GM18873 (cell line): ENCODE data around the gene ZNF445.
"Not testable (repeated sequence)": the region's sequence is repeated elsewhere in the genome, so short reads cannot be mapped to it uniquely, and the experiment has no call there.

Source experiments
- ATAC-seq: cut with Tn5 transposase; IDR thresholded peaks from one replicate; pipeline ENCODE4 v1.9.1; 2021; ENCODE audit warnings: mild to moderate bottlenecking, moderate library complexity, moderate number of reproducible peaks; ENCODE audit not compliant: unreplicated experiment, low FRiP score

Gene ZNF445

DNA sequence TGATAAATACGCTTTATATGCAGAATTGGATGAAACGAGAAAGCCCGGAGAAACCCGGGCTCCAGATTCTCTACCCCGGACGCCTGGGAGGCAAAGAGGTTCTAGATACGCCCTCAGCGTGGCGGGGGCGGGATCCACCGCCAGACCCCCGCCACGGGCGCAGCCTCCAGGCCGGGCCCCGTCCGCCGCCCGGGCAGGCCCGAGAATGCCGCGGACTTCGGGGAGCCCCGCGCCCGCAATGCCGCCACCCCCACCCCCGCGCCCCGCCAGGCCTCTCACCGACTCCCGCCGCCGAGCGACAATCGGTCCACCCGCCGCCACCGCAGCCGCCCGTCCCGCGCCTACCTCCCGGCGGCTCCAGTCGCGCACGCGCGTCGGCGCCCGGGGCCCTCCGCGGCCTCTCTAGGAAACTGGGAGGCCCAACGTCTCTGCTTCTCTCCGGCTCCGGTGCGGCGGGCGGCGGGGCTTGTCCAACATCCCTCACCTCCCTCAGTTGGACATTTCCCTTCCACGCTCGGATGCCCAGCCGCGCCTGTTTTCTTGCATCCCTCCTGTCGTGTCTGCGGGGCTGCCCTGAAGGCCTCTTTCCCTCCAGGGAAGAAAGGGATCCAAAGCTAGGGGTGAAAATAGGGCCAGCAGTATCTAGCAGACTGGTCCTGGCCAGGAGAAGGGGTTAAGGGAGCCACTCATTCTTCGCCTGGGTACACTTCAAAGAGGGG is at the start of gene ZNF445:
Gene ZNF445, minus strand, starts transcription at position 359 of the 719 bp plus-strand sequence. CDS start 22,121 bp downstream, outside the sequence.
- no peak for ATAC-seq

DNA sequence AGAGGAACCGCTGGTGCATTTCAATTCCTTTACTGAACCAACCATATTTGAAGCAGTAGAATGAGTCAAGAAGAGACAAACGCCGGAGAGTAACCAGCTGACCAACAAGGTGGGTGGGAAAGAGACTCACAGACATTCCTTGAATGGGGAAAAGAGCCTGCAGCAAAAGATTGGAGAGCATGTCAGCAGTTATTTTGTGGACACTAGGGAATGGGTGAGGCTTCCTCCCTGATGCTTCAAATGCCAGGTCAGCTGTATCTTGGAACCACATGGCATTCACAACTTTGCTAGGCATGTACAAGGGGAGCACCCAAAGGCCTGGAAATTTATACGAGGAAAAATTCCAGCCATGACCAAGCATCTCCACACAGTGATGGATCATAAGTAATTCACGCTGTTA is 47.6 kb upstream of the ZNF445 start:
- no peak for ATAC-seq

DNA sequence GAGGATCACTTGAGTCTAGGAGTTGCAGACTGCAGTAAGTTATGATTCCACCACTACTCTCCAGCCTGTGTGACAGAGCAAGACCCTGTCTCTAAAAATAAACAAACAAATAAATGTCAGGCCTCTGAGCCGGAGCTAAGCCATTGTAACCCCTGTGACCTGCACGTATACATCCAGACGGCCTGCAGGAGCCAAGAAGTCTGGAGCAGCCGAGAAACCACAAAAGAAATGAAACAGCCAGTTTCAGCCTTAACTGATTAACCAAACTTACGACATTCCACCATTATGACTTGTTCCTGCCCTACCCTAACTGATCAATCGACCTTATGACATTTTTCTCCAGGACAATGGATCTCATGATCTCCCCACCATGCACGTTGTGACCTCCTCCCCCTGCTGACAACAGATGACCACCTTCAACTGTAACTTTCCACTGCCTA is 45.0 kb upstream of the ZNF445 start:
- ATAC-seq: no peak

DNA sequence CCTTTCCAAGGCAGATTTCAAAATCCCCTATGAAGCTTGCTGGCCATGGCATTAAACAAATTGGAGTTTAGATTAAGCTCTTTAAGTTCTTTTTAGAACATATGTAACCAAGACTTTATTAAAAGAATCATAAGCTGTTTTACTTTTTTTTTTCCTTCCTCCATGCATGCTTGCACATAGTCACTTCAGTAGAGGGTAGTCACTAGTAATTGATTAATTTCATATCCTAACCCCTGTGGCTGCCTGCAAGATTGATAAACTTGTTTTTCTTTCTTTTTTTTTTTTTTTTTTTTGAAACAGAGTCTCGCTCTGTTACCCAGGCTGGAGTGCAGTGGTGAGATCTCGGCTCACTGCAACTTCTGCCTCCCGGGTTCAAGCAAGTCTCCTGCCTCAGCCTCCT is 44.3 kb upstream of the ZNF445 start:
- ATAC-seq: no peak

DNA sequence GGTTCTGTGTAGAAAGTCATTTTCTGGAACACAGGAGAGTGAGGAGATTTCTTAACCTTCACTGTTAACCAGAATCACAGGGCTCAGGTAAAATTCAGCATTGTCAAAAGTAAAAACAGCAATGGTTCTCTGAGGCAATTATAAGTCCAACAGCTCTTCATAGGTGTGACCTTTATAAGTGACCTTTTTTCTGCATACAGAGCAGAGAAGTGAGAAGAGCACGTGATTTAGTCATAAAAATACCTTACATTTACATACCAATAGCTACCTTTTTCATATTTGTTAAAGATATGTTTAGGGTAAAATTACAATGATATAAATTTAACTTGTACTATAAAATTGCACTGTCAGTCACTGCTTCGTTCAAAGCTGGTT is 41.3 kb upstream of the ZNF445 start:
- no peak for ATAC-seq

DNA sequence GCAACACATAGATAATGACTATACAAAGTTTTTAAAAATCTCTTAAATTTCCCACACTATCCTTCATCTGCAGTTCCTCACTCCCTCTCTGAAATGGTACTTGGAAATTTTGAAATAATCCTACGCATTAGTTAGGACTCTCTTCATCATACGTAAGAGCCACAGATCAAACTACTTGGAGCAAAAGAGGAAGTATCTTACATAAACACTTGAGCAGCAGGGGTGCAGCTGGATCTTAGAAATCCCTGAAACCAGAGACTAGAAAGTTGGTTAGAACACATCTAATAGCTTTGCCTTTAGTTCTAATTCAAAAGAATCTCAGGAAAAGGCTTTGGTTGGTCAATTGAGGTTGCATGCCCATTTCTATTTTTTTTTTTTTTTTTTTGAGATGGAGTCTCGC is 38.8 kb upstream of the ZNF445 start:
- no peak for ATAC-seq

DNA sequence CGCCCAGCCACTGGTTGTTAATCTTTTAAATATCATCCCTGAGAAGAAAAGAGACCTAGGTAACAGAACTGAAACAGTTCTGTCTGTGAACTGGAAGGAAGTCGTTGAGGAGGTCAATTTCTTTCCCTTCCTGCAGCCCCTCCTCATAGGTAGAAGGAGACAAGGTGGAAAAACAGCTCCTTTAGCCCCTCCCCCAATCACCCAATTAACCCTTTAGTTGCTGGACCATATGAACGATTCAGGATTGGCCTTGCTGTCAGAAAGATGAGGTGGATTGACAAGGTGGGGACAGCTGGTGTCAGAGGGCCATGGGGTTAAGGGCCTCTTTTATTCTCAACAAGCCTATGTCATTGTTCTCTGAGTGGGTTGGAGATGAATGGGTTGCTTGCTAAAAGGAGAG is 36.0 kb upstream of the ZNF445 start:
- no peak for ATAC-seq

DNA sequence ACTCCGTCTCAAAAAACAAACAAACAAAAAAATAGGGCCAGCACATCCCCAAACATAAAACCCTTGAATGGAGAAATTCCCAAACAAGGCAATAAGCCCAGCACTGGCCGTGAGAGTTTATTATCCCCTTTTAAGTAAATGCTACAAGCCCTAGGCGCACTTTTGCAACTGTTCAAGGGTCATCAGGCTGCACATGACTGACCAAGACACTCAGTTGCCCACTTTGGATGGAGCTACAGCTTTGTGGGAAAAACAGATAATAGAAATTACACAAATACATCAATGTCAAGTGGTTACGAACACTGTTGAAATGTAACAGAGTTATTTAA is 33.7 kb upstream of the ZNF445 start:
- ATAC-seq: no peak

DNA sequence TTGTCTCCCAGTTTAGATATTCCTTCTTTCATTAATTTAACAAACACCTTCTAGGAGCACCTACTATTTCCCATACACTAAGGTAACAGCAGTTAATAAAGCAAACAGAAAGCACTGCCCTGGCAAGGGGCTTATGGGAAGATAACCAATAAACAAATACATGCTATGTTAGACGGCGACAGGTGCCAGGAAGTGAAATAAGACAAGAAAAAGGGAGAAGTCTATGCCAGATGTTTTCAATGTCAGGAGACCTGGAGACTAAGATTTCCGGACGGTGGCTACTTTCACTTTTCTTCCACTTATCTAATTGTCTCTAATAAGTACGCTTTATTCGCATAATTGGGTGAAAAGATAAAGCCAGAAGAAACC is 32.5 kb upstream of the ZNF445 start:
- ATAC-seq: peak; percentile 34

DNA sequence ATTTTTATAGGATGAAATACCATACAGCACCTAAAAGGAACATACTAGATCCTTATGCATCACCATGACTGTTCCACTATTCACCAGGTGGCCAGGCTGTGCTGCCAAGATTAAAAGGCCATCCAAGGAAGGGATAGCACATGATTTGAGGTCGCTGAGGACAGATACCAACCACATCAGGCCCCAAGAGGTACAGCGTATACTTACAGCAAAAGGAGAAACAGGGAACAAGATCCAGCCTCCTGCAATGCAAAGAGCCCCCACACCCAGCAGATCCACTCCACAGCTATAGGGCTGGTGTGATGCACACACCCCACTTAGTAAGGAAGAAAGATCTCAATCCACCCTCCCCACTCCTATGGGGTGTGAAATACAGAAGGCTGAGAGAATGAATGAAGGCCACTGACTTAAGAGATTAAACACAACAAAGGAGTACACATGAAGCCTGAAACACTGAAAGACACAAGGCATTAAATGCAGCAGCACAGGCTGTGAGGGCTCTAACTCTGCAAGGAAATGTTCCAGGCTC is 32.0 kb upstream of the ZNF445 start:
- ATAC-seq: no peak

DNA sequence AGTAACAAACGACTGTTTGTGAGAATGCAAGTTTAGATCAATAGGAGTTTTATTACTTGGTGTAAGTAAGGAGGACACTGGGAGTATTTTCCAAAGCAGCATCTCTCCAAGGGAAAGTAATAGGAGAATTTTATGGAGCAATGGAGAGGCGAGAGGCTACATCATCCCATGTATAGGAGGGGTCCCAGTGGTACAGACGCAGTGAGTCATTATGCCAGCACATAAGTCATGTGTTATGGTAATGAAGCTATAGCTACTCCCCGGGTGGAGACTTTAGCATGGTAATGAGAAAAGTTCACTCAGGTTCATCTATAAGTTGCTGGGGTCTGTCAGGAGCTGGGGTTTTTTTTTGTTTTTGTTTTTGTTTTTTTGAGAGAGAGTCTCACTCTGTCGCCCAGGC is 29.5 kb upstream of the ZNF445 start:
- no peak for ATAC-seq

DNA sequence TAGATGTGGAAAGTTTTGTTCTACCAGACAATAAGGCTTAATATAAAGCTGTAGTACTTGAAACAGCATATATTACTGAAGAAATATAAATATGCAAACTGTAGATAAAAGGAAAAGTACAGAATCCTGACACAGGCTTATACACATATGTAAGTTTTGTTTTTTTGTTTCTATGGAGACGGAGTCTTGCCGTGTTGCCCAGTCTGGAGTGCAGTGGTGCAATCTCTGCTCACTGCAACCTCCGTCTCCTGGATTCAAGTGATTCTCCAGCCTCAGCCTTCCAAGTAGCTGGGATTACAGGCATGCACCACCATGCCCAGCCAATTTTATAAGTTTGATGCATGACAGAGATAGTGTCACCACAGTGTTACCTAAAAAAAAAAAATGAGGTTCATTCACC is 29.1 kb upstream of the ZNF445 start:
- ATAC-seq: no peak

DNA sequence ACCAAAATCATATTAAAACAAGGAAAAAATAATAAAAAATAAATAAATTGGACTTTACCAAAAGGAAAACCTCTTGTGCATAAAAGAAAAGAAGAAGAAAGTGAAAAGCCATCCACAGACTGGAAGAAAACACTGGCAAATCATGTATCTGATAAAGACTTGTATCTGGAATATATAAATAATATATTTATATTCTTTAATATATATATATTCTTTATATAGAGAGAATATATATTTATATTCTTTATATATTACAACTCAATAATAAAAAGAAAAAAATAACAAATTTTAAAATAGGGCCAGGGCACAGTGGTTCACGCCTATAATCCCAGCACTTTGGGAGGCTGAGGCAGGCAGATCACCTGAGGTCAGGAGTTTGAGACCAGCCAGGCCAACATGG is 27.1 kb upstream of the ZNF445 start:
- ATAC-seq: no peak

DNA sequence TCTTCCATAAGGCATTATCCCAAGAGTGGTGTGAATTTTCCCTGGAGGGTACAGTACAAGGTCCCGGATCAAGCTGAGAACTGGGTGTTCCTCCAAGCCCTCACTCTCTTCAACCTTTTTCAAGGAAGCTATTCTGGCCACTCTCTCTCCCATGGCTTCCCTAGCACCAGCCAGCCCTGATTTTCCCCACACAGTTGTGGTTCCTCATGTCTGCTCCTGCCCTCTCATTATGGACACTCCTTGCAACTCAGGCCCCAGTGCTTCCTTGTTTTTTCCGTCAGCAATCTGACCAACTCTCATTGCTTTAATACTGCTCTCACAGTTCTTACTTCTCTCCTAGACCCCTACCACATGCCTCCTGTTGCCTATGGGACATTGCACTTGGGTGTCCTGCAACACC is 25.7 kb upstream of the ZNF445 start:
- ATAC-seq: not testable (repeated sequence)

DNA sequence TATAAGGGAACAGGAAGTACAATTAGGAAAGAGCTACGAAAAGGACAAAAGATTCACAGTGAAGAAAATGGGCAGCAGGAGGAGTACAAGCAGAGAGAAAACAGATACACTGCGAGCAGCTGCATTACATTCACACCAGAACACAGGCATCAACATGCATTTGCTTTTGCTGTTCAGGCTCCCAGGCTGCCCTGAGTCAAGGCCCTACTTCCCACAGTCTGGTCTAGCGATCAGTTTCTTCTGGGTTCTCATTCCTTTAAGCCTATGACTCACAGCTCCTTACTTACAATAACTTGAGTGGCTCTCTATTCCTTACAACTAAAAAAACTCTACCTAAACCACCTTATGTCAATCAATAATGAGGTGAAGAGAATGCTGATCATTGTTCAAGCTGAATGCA is 24.5 kb upstream of the ZNF445 start:
- ATAC-seq: no peak

DNA sequence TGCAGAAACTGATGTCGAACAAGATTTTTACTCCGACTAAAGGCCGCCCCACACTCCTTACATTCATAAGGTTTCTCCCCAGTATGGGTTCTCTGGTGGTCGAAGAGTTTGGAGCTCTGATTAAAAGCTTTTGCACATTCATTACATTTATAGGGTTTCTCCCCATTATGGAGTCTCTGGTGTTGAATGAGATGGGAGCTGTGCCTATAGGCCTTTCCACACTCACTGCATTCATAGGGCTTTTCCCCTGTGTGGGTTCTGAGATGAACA is 22.4 kb upstream of the ZNF445 start:
- not testable (repeated sequence) for ATAC-seq

DNA sequence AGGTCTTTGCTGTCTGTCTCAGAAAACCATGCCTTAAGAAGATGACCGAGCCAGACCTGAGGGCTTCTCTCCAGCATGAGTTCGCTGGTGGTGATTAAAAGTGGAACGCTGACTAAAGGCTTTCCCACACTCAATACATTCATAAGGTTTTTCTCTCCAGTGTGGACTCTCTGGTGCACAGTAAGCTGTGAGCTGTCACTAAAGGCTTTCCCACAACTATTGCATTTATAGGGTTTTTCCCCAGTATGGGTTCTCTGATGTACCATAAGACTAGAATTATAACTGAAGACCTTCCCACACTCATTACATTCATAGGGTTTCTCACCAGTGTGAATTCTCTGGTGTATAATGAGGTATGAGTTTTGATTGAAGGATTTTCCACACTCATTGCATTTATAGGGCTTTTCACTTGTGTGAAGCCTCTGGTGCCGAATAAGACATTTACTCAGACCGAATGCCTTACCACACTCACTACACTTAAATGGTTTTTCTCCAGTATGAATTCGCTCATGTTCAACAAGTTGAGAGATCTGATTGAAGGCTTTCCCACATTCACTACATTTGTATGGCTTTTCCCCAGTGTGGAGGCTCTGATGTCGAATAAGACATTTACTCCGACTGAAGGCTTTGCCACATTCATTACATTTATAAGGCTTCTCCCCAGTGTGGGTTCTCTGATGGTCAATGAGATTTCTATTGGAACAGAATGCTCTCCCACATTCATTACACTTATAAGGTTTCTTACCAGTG is 21.9 kb upstream of the ZNF445 start:
- no peak for ATAC-seq

DNA sequence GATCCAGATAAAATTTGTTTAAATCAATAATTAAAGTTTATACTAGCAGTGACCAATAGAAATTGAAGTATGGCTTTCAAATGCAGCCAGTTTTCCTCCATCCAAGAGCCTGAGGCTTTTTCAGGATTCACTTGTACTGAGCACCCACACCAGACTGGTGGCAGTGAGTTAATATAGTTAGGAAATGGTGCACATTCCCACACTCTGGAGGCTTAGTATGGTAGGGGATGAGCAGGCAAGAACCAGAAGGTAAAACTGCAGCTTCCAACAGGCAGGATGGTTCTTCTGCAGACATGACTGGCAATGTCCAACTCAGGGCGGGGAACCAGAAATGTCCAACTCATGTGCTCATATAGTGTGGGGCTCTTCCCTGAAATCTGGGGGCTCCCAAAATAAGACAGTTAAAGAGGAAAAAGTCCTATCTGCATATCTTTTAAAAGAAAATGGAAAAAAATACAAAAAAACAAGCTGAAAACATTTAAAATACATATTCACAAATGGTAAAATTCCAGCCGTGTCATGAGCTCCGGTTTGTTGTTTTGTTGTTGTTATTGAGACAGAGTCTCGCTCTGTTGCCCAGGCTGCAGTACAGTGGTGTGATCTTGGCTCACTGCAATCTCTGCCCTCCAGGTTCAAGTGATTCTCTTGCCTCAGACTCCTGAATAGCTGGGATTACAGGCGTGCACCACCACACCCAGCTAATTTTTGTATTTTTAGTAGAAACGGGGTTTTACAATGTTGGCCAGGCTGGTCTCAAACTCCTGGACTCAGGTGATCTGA is 18.4 kb upstream of the ZNF445 start:
- no peak for ATAC-seq

DNA sequence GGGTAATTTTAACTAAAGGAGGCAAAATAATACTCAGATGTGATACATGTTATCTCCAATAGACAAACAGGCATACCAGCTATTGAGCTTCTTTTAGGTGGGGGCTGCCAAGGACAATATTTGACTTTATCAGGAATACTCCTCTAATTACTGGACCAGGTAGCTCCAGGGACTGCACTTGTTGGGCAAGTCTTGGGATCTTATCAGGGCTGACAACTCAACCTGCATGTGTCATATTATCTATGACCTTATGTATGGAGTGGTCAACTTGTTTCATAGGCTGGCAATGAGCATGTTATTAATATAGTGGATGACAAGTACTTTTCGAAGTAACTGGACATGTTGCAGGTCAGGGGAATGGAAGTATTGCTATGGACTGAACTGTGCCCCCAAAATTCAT is 15.0 kb upstream of the ZNF445 start:
- no peak for ATAC-seq

DNA sequence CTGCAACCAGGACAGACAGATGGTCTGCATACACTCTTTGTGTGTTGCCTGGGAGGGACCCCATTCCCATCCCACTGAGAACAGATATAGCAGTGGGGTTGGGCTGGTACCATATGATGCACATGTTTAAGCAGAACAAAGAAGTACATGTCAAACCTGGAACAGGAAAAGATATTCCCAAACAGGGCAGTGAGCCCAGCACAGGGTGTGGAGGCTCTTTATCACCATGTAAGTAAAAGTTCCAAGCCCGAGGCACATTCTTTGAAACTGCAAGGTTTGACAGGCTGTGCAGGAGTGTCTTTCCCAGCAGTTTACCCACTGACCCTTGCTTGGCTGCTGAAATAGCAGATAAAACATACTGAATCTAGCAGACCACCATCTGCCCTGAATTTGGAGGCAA is 5.3 kb upstream of the ZNF445 start:
- no peak for ATAC-seq

DNA sequence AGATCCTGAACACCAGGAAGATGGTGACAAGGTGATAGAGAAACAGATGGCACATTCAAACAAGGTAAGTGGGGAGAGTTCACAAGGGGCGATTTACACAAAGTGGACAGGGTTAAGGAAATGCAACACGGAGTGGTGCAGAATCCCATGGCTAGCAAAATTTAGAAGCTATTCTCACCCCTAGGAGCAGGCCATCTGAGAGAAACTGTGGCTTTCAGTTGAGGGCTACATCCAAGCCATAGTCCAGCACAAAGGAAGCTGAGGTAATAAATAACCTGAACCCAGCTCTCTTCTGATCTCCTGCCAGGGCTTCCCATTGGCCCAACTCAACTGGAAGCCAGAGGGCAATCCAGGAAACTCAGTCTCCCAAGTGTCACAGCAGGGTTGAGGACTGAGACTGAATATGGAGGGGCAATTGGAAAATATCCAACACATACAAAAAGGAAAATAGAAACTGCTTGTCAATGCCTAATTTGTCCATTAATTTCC is 1.2 kb upstream of the ZNF445 start:
- no peak for ATAC-seq
